ENCODE data around the gene DHX15.

DHX15 gene

DNA sequence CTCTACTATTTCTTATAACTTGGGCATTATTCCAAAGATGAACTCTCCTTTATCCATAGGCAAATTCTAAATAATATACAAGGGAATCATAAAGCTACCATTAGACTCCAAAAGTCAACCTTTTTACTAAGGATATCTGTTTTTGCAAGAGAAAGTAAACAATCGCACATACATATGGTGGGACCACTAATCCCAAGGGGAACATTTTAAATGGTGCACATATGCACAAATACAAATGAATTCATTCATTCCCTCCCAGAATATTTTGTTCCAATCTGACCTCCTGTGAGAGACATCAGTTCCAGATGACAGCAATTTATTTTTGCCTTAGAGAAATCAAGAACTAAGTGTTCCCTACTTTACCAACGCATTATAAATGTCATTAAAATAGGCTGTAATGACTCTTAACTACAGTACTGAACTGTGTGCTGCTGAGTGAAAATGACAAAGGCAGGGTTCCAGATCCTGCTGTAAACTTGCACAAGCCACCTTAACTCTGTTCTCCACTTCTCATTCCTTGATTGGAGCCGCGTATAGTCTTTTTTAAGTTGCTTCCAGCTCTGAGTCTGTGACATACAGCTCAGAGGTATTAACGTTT is 2.0 kb downstream of the DHX15 start:
- DNase-seq: no peak

DNA sequence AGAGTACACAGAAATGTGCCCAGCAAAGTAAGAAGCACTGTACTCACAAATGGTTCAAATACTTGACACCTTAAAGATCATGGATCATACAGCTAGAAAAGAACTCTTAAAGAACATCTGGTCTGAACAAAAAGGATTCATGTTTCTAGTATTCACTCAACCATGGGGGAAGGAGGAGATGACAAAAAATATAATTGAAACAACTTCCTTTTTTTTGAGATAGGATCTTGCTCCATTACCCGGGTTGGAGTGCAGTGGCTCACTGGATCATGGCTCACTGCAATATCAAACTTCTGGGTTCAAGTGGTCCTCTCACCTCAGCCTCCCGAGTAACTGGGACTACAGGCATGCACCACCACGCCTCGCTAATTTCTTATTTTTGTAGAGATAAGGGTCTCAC is 6.0 kb downstream of the DHX15 start:
- DNase-seq: no peak

- DNase-seq: no peak
These were observed 8.1 kb downstream of the DHX15 start for GRCh38 chr4:24576276-24576675.

GRCh38 chr4:24574236-24574635 is 10.1 kb downstream of the DHX15 start:
- no peak for DNase-seq

- DNase-seq: no peak
These were observed 10.8 kb downstream of the DHX15 start for GRCh38 chr4:24573582-24573981.

GRCh38 chr4:24570574-24571236 is 13.6 kb downstream of the DHX15 start:
- no peak for DNase-seq

GRCh38 chr4:24570172-24570571 is 14.2 kb downstream of the DHX15 start:
- DNase-seq: no peak

DNA sequence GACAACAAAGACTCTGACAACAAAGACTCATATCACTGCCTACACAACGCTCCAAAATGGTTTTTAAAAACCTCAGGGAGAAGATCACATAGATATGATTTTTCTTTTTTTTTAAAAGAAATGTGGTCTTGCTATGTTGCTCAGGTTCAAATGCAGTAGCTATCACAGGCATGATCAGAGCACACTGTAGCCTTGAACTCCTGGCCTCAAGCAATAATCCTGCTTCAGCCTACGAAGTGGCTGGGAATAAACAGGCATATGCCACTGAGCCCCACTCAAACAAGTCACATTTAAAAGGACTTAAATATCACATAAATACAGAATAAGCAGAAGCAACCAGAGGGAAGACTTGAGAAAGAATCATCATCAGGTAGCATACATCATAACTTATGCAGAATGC is 14.7 kb downstream of the DHX15 start:
- DNase-seq: no peak

DNA sequence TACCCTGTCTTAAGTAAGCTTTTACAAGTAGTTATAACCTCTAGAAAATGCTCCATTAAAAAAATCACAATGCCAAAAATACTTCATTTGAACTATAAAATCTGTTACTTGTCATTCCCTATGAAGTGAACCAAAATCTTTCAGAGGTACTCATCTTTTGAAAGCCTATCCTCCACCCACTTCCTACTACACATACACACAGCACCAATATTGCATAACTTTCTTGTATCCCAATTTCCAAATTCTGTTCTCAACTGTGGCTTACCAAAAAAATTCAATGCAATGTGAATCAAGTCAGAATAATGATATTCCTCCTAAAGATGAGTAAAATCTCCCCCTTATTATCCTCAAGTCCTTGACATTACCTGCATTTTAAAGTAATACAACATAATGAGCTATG is 15.9 kb downstream of the DHX15 start:
- DNase-seq: no peak

- no peak for DNase-seq
These were observed 19.3 kb downstream of the DHX15 start for GRCh38 chr4:24565054-24565453.

- DNase-seq: no peak
These were observed 19.9 kb downstream of the DHX15 start for GRCh38 chr4:24564488-24564887.

DNA sequence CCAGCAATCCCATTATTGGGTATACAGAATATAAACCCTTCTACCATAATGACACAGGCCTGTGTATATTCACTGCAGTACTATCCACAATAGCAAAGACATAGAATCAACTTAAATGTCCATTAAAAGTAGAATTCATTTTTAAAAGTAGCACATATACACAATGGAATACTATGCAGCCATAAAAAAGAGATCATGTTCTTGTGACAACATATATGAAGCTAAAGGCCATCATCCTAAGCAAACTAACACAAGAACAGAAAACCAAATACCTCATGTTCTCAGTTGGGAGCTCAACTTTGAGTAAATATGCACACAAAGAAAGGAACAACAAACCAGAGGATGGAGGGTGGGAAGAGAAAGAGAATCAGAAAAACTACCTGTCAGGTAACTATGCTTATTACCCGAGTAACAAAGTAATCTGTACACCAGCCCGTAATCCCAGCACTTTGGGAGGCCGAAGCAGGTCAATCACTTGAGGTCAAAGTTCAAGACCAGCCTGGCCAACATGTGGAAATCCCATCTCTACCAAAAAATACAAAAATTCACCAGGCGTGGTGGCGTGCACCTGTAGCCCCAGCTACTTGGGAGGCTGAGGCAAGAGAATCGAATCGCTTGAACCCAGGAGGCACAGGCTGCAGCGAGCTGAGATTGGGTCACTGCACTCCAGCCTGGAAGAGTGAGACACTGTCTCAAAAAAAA is 22.8 kb downstream of the DHX15 start:
- no peak for DNase-seq

DNA sequence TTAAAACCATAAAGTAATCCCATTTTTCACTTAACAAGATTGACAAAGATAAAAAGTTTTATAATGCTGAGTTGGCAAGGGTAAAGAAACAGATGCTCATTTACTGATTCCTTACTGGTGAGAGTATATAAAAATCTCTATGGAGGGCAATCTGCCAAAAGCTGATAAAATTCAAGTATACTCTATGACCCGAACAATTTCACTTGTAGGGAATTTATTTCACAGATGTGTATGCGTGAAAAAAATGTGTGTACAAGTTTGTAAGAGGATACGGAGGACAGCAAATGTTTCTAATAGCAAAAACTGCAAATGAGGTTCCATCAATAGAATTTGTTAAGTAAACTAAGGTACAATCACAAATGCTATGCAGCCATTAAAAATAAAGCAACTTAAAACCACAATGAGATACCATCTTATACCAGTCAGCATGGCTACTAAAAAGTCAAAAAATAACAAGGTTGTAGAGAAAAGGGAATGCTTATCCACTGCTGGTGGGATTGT is 23.4 kb downstream of the DHX15 start:
- no peak for DNase-seq

- no peak for DNase-seq
These were observed 24.5 kb downstream of the DHX15 start for GRCh38 chr4:24559889-24560288.

DNA sequence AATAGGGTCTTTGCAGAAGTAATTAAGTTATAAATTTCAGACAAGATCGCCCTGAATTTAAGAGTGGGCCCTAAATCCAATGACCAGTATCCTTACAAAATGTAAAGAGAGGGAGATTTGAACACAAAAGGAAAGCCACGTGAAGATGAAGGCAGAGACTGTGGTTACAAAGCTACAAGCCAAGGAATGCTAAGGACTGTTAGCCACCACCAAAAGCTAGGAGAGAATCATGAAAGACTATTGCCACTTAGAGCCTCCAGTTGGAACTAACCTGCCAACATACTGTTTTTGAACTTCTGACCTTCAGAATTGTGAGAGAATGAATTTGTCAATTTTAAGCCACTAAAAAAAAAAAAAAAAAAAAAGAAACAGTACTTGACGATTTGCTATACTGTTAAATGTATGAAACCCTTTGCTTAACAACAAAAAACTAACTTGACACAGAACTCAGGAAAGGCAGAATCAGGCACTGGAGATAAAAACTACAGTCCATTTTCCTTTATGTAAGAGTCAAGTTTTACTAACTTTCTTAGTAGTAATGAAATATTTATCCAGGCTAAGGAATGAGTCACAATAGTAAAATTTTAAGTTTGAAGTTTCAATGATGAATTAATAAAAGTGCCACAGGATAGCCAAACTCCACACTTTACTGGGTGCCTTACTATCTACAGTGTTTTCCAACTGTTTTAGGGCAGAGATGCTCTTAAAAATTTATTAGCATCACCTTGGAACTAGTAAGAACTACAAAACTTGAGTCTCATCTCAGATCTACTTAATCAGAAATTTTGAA is 25.1 kb downstream of the DHX15 start:
- DNase-seq: no peak

GRCh38 chr4:24557026-24558025 is 27.0 kb downstream of the DHX15 start:
- DNase-seq: no peak

GRCh38 chr4:24551492-24552289 is 32.7 kb downstream of the DHX15 start:
- DNase-seq: no peak

GRCh38 chr4:24550441-24551175 is 33.7 kb downstream of the DHX15 start:
- no peak for DNase-seq

GRCh38 chr4:24547979-24548378 is 36.4 kb downstream of the DHX15 start:
- DNase-seq: no peak

GRCh38 chr4:24544208-24544988 is 40.0 kb downstream of the DHX15 start:
- DNase-seq: no peak

Measured in activated gamma-delta T cell treated with Interleukin-2 at 50 U/mL for 16 hours (primary cell).